Lung (tissue), 12 donors: ENCODE measurements around the gene CCR9. TPM values are rescaled to one million over a fixed set of nuclear protein-coding genes. Genes with fewer than 3 reads are reported as not detected.

Experiments
- ATAC-seq: fragments of 200-7000 bp; cut with Tn5 transposase; one replicate; pipeline ENCODE4 v1.9.1; 2020; ENCODE audit warnings: moderate number of reproducible peaks; ENCODE audit not compliant: insufficient read depth, low FRiP score
- DNase-seq, 3 donors: peaks; one replicate each; pipeline ENCODE4 v3.0.0-alpha.2; 2013 to 2017
- H3K27ac ChIP-seq, 2 donors: one replicate each; pipeline ENCODE4 v1.5.1; 2013; ENCODE audit warnings: mild to moderate bottlenecking in 2 of 2, moderate library complexity in 2 of 2, control low read depth in 1 of 2, inconsistent platforms in 1 of 2, low read depth in 1 of 2, low read length in 1 of 2
- H3K27me3 ChIP-seq, 3 donors: one replicate each; pipeline ENCODE4 v1.5.1; 2013; ENCODE audit warnings: low read length in 2 of 3; ENCODE audit not compliant: control insufficient read depth in 3 of 3, insufficient read depth in 3 of 3
- H3K36me3 ChIP-seq, 4 donors: one replicate each; pipeline ENCODE4 v1.5.1; 2013; ENCODE audit warnings: low read length in 4 of 4, mild to moderate bottlenecking in 1 of 4, moderate library complexity in 1 of 4; ENCODE audit not compliant: control insufficient read depth in 4 of 4, insufficient read depth in 4 of 4
- H3K4me1 ChIP-seq, 5 donors: one replicate each; pipeline ENCODE4 v1.5.1; 2013; ENCODE audit warnings: low read length in 5 of 5, mild to moderate bottlenecking in 2 of 5, moderate library complexity in 1 of 5; ENCODE audit not compliant: control insufficient read depth in 5 of 5, insufficient read depth in 5 of 5
- H3K4me3 ChIP-seq: one replicate; pipeline ENCODE4 v1.5.1; 2013; ENCODE audit warnings: mild to moderate bottlenecking, control low read depth, moderate library complexity
- H3K9ac ChIP-seq, 2 donors: one replicate each; pipeline ENCODE4 v1.5.1; 2013; ENCODE audit warnings: low read length in 2 of 2, control low read depth in 1 of 2; ENCODE audit not compliant: insufficient read depth in 1 of 2
- H3K9me3 ChIP-seq, 4 donors: one replicate each; pipeline ENCODE4 v1.5.1; 2013; ENCODE audit warnings: low read length in 3 of 4, mild to moderate bottlenecking in 1 of 4, moderate library complexity in 1 of 4; ENCODE audit not compliant: control insufficient read depth in 4 of 4, insufficient read depth in 3 of 4
- CTCF ChIP-seq: IDR thresholded peaks from 2 replicates; pipeline ENCODE4 v1.5.1; 2012; ENCODE audit warnings: mild to moderate bottlenecking; ENCODE audit errors: control extremely low read depth, extremely low read depth
- WGBS, 2 donors: extraction: QIAGEN DNeasy Blood & Tissue Kit; methylation state at CpG; one replicate each; pipeline ENCODE4 v1.1.7; 2013; 5-methylcytosine and 5-hydroxymethylcytosine counted together
- polyA plus RNA-seq, 2 donors: library from polyadenylated mRNA; stranded (reverse); fragments of 200-250 nt; gene quantifications; one replicate each; pipeline ENCODE4 v1.2.1, GENCODE V29; 2013
- total RNA-seq, 2 donors: library from RNA; depleted of rRNA in 1 of 2; stranded (reverse); fragments of >200 nt in 1 of 2; gene quantifications; one replicate each; pipeline ENCODE4 v1.2.1, GENCODE V29; 2014 to 2021
- donor health status: control.
- donor health status: control.
- donor health status: Bipolar disorder and iron deficiency.
- donor health status: healthy.
- donor health status: DM: yes; HTN: yes; CAD: no.

Gene CCR9
- total and polyA plus RNA-seq, 4 donors = 0.09 to 0.46 TPM; not detected in 2

- Histone ChIP-seq H3K9me3 (no peaks in the 10 kb centered on the region), H3K27ac (no peak overlapping the region), H3K27me3 (no peaks in the 10 kb centered on the region), H3K36me3 (no peaks in the 10 kb centered on the region), H3K4me3 (no peak overlapping the region), H3K4me1 (peaks cover 0 to 5% (median 0%) of the 10 kb centered on the region in 5 donors), H3K9ac (no peak overlapping the region)
- no peak for DNase-seq
- 55 to 69% methylated on average over 4 of the region's 4 CpGs for WGBS, 2 donors
- no peak for ATAC-seq
- TF ChIP-seq CTCF = no peak
These were observed 3.0 kb downstream of the CCR9 start for GRCh38 chr3:45889337-45889736.

DNA sequence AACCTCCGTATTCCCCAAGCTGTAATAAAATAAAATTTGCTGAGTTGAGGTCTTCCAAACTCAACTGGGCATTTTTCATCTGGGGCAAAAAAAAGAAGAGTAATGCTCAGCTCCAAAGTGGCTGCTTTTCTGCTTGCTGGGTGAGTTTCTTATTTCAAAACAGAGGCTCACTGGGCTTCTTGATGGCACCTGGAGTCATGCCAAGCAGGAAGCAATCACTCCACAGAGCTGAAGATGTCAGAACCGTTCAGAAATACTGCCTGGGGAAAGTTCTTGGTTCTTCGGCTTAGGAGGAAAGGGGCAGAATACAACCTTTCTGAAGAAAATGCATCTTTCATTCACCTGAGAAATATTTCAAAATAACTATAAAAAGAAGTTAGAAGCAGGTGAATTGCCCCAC is 4.1 kb downstream of the CCR9 start:
- DNase-seq = peak; percentile 26 to 59 (median 30)
- ATAC-seq = no peak

GRCh38 chr3:45892161-45892560 is 5.8 kb downstream of the CCR9 start:
- WGBS, 2 donors = 99 to 100% methylated on average over 1 of the region's 1 CpG
- no peak for TF ChIP-seq CTCF
- H3K9ac ChIP-seq = no peak overlapping the region
- no peaks in the 10 kb centered on the region for H3K9me3 ChIP-seq
- ATAC-seq = no peak
- no peak overlapping the region for H3K4me3 ChIP-seq
- no peak overlapping the region for H3K27ac ChIP-seq
- H3K4me1 ChIP-seq = peaks cover 0 to 19% (median 0%) of the 10 kb centered on the region in 5 donors
- no peaks in the 10 kb centered on the region for H3K36me3 ChIP-seq
- DNase-seq = no peak
- no peaks in the 10 kb centered on the region for H3K27me3 ChIP-seq

More for the DNA sequence above, 4.1 kb downstream of the CCR9 start:
- 23 to 24% methylated on average over 3 of the region's 3 CpGs for WGBS, 2 donors
- Histone ChIP-seq H3K27me3 (no peaks in the 10 kb centered on the region), H3K9ac (no peak overlapping the region), H3K4me1 (peaks cover 0 to 5% (median 0%) of the 10 kb centered on the region in 5 donors), H3K36me3 (no peaks in the 10 kb centered on the region), H3K4me3 (no peak overlapping the region), H3K27ac (no peak overlapping the region), H3K9me3 (no peaks in the 10 kb centered on the region)
- TF ChIP-seq CTCF = no peak

DNA sequence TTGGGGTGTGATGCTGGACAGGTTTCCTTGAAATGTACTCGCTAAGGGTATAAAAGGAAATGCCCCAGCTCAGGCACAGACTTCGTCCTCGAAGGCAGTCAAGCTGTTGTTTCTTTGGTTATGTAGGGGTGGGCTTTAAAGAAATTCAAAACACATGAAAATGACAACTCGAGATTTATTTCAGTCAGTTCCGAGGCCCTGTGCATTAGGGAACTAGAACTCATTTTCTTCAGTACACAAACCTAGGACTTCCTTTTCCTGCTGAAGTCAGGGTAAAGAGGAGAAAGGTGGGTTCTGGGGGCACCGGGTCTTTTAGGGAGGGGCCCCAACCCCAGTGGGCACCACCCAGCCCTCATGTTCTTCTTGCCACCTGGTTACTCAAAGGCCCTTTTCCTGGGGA is 7.7 kb downstream of the CCR9 start:
- no peak overlapping the region for H3K27ac ChIP-seq
- WGBS, 2 donors = 24 to 58% methylated on average over 6 of the region's 6 CpGs
- no peak overlapping the region for H3K4me3 ChIP-seq
- ATAC-seq (no peak), DNase-seq (no peak)
- no peak for TF ChIP-seq CTCF
- H3K27me3 ChIP-seq = no peaks in the 10 kb centered on the region
- no peak overlapping the region for H3K9ac ChIP-seq
- no peaks in the 10 kb centered on the region for H3K36me3 ChIP-seq
- H3K4me1 ChIP-seq = peaks cover 0 to 22% (median 0%) of the 10 kb centered on the region in 5 donors
- H3K9me3 ChIP-seq = no peaks in the 10 kb centered on the region
